Suppressor macrophage treated with lipopolysaccharide for 4 hours (primary cell): ENCODE data around the gene RABL2B.

ENCODE experiments used
- DNase-seq: peaks from one replicate; pipeline ENCODE4 v3.0.0-alpha.2; 2020

RABL2B gene

GRCh38 chr22:50722048-50722701 lies 61.3 kb downstream of the RABL2B start:
- DNase-seq = no peak

- no peak for DNase-seq
Measured at GRCh38 chr22:50721257-50721844, 62.1 kb downstream of the RABL2B start.

- no peak for DNase-seq
Measured at GRCh38 chr22:50720301-50721256, 62.9 kb downstream of the RABL2B start.

GRCh38 chr22:50719814-50720300 lies 63.6 kb downstream of the RABL2B start:
- no peak for DNase-seq

- no peak for DNase-seq
Measured at GRCh38 chr22:50718352-50718709, 65.1 kb downstream of the RABL2B start.

- no peak for DNase-seq
Measured at GRCh38 chr22:50717709-50718351, 65.6 kb downstream of the RABL2B start.
